ENCODE results near the gene ZNF609. TPM values are rescaled to one million over a fixed set of nuclear protein-coding genes. Genes with fewer than 3 reads are reported as not detected.

The ZNF609 gene
- polyA plus RNA-seq, 1 donor (not counting 4 experiments of a cell fraction or from before 2014, with no cell fraction given): 16.9 TPM

- Histone ChIP-seq H3K79me2 (ENCODE audit: control insufficient read depth, insufficient read depth, low read length) (peaks cover 64% of the 10 kb centered on the region), H3K4me1 (ENCODE audit: control insufficient read depth, extremely low read depth, insufficient read depth, low read length) (peaks cover 37% of the 10 kb centered on the region), H3K9me1 (ENCODE audit: control insufficient read depth, extremely low read depth, insufficient read depth, low read length) (peaks cover 7% of the 10 kb centered on the region), H3K9ac (ENCODE audit: control insufficient read depth, extremely low read depth, insufficient read depth, low read length) (no peak overlapping the region), H3K36me3 (ENCODE audit: control insufficient read depth in 2 of 2, extremely low read depth in 1 of 2, insufficient read depth in 2 of 2, low read length in 2 of 2) (peaks cover 0 to 6% of the 10 kb centered on the region in 2 experiments), H3K27ac (ENCODE audit: control insufficient read depth, insufficient read depth, low read length) (no peak overlapping the region), H3K4me2 (ENCODE audit: control insufficient read depth, extremely low read depth, insufficient read depth, low read depth, low read length) (no peak overlapping the region), H3K9me3 (ENCODE audit: control insufficient read depth, low read depth, low read length) (no peaks in the 10 kb centered on the region), H4K20me1 (ENCODE audit: control insufficient read depth, extremely low read depth, insufficient read depth, low read length) (peaks cover 15% of the 10 kb centered on the region), H3K4me3 (ENCODE audit: control insufficient read depth in 2 of 3, extremely low read depth in 1 of 3, insufficient read depth in 2 of 3, low read depth in 1 of 3, low read length in 3 of 3) (no peak overlapping the region), H3K27me3 (ENCODE audit: control insufficient read depth, extremely low read depth, insufficient read depth, low read length) (no peaks in the 10 kb centered on the region), H2AFZ (ENCODE audit: control insufficient read depth, low read length) (no peak overlapping the region)
- dilution Hi-C loops (cut with MboI; ENCODE audit: extremely low pct_ligation_motif_present, low sequenced_read_pairs): no loop called here
- FAIRE-seq: no peak
- TF ChIP-seq CTCF (optimal IDR thresholded peaks at IDR 0.05 in 1 of 3, IDR thresholded peaks at IDR 0.05 in 1 of 3, conservative IDR thresholded peaks at IDR 0.05 in 1 of 3; ENCODE audit: extremely low read depth in 1 of 3, insufficient read depth in 2 of 3, low read length in 3 of 3): no peak
- TF ChIP-seq EZH2 (IDR thresholded peaks at IDR 0.05; ENCODE audit: low read length): no peak
- no peak for DNase-seq (ENCODE audit: low read depth, low spot score)
Measured at GRCh38 chr15:64524778-64525177, 64.4 kb downstream of the ZNF609 start.

- dilution Hi-C loops (cut with MboI; ENCODE audit: extremely low pct_ligation_motif_present, low sequenced_read_pairs): no loop called here
- no peak overlapping the region for H3K4me2 ChIP-seq (ENCODE audit: control insufficient read depth, extremely low read depth, insufficient read depth, low read depth, low read length)
- TF ChIP-seq EZH2 (IDR thresholded peaks at IDR 0.05; ENCODE audit: low read length) (no peak), CTCF (optimal IDR thresholded peaks at IDR 0.05 in 1 of 3, IDR thresholded peaks at IDR 0.05 in 1 of 3, conservative IDR thresholded peaks at IDR 0.05 in 1 of 3; ENCODE audit: extremely low read depth in 1 of 3, insufficient read depth in 2 of 3, low read length in 3 of 3) (no peak)
- H3K9me3 ChIP-seq (ENCODE audit: control insufficient read depth, low read depth, low read length): no peaks in the 10 kb centered on the region
- peaks cover 72% of the 10 kb centered on the region for H3K79me2 ChIP-seq (ENCODE audit: control insufficient read depth, insufficient read depth, low read length)
- peaks cover 15% of the 10 kb centered on the region for H4K20me1 ChIP-seq (ENCODE audit: control insufficient read depth, extremely low read depth, insufficient read depth, low read length)
- H2AFZ ChIP-seq (ENCODE audit: control insufficient read depth, low read length): no peak overlapping the region
- no peak overlapping the region for H3K4me3 ChIP-seq (ENCODE audit: control insufficient read depth in 2 of 3, extremely low read depth in 1 of 3, insufficient read depth in 2 of 3, low read depth in 1 of 3, low read length in 3 of 3)
- peaks cover 0 to 6% of the 10 kb centered on the region in 2 experiments for H3K36me3 ChIP-seq (ENCODE audit: control insufficient read depth in 2 of 2, extremely low read depth in 1 of 2, insufficient read depth in 2 of 2, low read length in 2 of 2)
- no peak overlapping the region for H3K9ac ChIP-seq (ENCODE audit: control insufficient read depth, extremely low read depth, insufficient read depth, low read length)
- H3K4me1 ChIP-seq (ENCODE audit: control insufficient read depth, extremely low read depth, insufficient read depth, low read length): peaks cover 31% of the 10 kb centered on the region
- no peaks in the 10 kb centered on the region for H3K27me3 ChIP-seq (ENCODE audit: control insufficient read depth, extremely low read depth, insufficient read depth, low read length)
- FAIRE-seq: no peak
- H3K9me1 ChIP-seq (ENCODE audit: control insufficient read depth, extremely low read depth, insufficient read depth, low read length): peaks cover 5% of the 10 kb centered on the region
- DNase-seq (ENCODE audit: low read depth, low spot score): no peak
- no peak overlapping the region for H3K27ac ChIP-seq (ENCODE audit: control insufficient read depth, insufficient read depth, low read length)
Measured at GRCh38 chr15:64525828-64526530, 65.6 kb downstream of the ZNF609 start.
